NOMO-1 (cell line): ENCODE data around the gene PGM5.
"Not testable (repeated sequence)": the region's sequence is repeated elsewhere in the genome, so short reads cannot be mapped to it uniquely, and the experiment has no call there.

Experiments used
- DNase-seq, 2 experiments: peaks; one replicate each; lab custom pipeline; 2025; ENCODE audit not compliant: unreplicated experiment in 2 of 2; lab: John Stamatoyannopoulos, UW

The PGM5 gene

DNA sequence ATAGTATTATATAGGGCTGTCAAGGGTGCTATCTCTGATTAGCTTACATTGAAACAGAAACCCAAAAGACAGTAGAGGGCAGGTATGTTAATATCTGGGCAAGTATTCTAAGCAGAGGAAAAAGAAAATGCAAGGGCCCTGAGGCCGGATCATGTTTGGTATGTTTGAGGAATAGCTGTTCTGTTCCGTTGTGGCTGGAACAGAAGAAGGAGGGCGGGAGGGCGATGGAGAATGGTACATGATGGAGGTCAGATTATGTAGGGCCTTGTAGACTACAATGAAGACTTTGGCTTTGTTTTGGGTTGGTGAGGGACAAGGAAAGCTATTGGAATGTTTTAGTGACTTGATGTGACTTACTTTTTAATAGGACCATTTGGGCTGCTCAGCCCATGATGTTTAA, 19.4 kb downstream of the PGM5 start:
- DNase-seq = not testable (repeated sequence)

DNA sequence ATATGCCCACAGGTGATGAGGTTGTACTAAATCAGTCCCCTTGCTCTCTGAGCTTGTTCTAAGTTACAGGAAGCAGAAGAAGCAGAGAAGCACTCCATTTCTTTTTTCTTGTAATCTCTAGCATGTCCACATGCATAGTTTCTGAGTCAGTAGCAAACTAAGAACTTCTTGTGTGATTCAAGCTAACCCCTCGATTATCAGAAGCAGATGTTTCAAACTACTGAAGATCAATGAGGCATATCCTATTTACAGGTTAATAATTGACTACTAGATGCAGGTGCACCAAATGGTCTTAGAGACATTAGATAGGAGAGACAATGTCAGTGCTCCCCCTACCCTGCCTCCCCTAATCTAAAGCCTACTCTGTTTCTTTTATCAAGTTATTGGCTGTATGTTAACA, 21.3 kb downstream of the PGM5 start:
- not testable (repeated sequence) for DNase-seq

DNA sequence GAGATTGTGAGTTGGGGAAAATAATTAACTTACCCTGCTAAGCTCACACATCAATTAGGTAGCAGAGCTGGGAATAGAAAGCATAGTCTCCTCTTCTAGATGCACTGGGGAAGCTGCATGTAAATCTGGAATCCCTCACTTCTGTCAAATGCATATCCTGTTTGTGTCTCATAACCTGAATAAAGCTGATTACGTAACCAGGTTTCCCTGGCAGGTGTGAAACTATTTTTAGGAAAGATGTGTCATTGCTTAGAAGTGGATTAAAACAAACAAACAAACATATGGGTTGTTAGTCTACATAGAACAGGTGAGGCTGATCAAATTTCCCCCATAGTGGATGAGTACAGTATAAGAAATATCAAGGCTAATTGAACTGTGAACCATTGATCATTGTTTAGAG, 27.5 kb downstream of the PGM5 start:
- DNase-seq = not testable (repeated sequence)

DNA sequence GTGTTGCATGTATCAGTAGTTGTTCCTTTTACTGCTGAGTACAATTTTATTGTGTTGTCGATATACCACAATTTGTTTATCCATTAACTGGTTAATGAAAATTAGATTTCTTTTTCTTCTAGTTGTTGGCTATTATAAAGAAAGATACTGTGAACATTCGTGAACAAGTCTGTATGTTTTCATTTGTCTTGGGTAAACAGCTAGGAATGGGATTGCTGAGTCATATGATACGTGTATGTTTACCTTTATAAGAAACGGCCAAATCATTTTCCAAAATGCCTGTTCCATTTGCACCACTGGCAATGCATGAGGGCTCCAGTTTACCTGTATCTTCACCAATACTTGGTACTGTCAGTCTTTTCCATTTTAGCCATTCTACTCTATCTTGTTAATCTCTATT, 33.1 kb downstream of the PGM5 start:
- not testable (repeated sequence) for DNase-seq

DNA sequence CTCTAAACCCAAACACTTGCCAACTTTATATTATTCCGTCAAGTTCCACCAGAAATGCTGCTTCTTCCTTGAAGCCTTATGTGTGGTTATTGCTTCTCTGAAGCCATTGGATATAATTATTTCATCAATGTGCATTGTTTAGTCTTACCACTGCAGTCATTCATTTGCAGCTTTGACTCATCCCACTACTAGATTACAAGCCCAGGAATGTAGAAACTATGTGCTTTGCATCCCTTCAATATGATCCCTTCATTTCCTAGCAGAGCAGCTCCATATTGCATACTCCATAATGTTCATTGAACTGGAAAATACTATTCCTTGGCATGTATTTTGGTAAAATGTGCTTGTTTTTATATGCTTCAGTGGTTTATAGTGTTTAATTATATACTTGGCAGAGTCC, 34.3 kb downstream of the PGM5 start:
- not testable (repeated sequence) for DNase-seq

DNA sequence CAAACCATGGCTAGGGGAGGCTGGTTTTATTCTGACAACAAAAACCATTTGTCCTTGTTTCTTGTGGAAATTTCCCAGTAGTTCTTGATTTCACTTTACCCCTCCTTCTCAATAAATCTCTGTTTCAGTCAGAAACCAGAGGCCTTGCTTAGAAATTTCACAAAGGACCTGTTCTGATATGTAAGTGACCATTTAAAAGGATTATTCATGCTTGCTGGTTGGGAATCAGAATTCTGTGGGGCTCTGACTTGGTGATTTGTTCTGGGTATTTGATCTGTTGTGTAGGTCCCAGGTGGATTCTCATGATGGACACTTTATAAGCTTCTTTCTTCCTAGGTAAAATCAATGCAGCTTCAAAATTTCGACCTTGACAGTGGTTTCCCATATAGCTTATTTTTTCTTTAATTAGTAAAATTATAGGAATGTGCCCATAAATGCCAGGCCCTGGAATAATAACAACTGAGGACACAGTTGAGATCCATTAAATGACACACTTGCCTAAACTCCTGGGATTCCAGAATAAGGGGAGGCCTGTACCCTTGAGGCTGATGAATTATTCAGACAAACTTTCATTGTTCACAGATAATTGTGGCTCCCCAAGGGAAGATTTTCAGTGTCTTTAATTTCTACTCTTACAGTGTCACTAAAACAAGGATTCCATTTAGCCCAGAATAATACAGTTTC, 40.1 kb downstream of the PGM5 start:
- not testable (repeated sequence) for DNase-seq

DNA sequence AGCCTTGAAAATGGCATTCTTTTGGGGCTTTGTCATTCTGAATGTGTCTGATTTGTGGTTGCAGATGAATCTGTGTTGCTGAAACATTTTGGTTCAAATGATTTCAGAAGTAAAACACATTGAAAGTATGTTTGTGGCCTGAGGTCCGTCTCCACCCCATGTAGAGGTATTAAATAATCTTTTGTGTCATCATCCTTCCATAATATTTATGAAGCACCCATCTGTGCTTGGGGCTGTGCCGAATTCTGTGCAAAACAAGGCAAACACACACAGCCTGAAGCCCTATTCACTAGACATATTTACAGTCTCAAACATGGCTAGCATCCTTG, 40.6 kb downstream of the PGM5 start:
- not testable (repeated sequence) for DNase-seq

DNA sequence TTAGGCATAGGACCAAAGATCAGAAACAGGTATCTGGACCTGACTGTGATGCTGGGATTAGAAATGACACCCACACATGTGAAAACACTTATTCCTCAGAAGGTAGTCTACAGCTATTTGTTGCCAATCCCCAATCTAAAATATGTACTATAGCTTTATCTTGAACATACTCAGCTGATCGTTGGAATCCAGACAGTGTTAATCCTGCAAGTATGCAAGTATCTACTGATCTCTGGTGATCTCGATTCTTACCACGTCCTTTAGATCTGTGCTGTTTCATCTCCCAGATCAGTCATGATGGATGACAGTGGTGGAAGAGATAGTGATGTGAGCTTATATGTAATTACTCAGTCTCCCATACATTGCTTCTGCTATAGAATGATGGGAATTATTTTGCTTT, 41.4 kb downstream of the PGM5 start:
- not testable (repeated sequence) for DNase-seq

DNA sequence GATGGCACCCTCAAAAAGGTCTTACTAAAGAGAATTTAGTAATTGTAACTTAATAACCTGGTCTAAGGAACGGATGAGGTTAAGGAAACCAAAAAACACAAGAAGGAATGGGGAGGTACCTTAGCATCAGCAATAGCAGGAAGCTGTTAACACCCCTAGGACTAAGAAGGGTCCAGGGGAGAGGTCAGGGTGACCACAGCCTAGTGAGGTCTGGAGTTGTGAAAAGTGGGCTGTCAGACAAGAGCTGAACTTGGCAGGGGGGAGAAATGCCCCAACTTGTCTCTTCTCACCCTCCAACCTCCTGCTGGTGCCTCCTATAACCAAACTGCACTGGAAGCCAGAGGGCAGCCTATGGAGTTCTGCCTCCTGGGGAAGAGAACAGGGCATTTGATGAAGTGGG, 41.9 kb downstream of the PGM5 start:
- DNase-seq = not testable (repeated sequence)

DNA sequence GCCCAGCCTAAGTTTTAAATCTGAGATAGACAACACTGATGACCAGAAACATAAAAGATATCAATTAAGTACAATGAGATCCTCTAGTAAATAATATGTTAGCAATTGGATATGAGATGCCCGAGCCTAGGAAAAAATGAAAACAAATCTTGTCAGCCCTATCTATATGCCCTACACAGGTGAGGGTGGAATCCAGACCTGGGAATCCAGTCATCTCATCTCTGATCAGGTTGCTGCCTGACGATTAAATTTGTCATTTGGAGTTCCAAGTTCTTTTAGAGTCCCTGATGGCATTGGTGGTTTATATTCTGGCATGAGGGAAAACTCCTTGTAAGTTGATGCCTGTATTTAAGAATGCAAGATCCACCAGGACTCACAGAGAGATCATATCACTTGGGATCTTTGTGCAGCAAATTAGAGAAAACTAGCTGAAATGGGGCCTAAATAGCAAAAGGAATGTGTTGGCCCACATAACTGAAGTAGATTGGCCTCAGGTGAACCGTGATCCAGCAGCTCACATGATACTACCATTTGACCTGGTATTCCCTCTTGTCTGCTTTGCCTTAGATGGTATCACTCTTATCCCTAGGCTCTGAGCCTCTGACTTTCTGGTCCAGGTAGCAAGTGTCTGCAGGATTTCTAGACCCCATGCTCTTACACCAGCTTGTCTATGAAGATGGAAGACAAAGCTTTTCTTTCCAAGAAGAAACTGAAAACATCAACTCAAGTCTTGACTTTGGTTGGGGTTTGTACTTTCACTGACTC, 48.2 kb downstream of the PGM5 start:
- DNase-seq = not testable (repeated sequence)

DNA sequence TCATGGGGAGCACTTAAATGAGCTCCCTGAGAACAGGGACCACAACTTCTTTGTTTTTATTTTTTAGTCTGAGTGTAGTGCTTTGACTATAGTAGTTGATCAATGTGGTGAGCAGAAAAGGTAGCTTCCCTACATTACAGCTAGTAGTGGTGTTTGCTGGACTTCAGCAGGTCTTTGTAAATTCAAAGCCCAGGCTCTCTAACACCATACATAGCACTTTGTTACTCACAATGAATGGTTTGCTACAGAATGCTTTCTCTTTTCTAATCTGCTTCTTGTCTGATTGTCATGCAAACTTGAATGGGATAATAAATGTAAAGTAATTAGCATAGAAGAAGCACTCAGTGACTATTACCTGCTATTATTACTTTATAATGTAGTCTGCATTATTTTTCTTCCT, 55.5 kb downstream of the PGM5 start:
- not testable (repeated sequence) for DNase-seq

DNA sequence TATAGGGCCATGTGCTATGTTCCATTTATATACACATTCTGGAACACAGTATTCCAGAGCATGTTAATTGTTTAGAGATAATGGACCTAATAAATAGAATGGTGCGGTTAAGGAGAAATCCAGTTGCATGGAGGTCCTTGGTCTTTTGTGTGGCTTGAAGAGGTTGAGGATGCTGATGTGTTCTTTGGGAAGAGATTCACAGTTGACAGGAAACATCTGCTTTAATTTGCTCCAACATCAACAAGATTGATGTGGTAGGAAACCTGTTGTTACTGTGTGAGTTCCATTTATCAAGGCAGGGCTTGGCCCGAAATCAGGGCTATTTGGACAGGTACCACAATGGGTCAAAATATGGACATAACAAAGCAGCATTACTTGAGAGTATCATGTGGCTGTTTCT, 56.3 kb downstream of the PGM5 start:
- not testable (repeated sequence) for DNase-seq

DNA sequence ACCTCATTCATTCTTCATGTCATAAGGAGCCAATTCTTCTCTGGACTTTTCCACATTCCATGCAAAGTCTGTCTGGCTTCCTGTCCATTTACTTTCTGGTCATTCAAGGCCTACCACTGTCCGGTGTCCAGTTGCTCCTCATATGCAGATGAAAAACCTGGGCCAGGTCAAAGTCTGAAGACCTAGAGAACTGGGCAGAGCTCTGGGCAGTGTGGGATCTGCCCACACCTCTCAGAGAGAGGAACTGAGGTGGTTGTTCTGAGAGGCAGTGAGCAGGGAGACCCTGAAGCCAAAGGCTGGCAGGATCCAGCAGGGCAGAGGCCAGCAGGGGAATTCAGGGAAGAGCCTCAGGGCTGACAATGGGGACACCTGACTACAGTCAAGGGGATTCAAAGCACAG, 58.7 kb downstream of the PGM5 start:
- DNase-seq = not testable (repeated sequence)

DNA sequence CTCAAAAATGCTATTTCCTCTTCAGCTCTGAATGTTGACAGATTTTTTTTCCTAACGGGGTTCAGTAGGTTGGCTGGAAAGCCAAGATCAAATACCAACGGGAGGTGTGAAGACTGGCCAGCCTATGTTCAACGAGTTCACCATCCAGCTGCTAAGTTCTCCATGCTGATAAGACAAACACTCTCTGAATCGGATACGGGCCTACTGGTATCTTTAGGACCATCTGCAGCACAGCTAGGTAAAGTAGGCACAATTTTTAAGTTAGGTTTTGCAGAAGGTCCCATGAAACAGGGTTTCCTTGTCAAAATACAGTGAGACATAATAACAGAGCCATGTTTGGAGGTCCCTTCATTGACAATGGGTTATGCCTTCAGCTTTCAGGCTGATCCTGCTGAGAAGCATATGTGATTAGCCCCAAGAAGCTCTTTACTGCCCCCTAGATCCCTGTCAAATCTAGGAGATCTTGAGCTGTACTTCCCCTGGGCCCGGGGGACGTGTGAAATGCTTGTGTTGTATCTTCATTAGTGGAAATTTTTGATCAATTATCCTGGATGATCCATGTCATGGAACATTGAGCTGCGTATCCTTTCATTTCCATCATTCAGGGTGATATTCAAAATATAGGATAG, 60.6 kb downstream of the PGM5 start:
- DNase-seq = no peak

DNA sequence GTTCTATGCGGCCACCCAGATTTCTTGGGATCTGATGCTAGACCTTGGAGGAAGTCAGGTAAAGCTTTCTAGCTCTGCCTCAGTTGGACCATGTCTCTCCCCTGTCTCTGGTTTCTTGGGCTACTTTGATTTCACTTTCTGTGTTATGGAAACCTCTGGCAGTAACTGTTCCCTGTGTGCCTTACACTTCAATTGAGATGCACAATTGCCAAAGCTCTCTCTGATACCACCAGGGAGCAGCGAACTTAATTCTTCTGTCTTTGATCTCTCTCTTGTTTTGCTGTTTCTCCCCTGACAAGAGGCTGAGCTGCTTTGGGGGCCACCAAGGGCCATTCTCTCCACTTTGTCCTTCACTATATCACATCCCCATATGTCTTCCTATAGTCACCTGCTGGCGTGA, 61.4 kb downstream of the PGM5 start:
- no peak for DNase-seq

DNA sequence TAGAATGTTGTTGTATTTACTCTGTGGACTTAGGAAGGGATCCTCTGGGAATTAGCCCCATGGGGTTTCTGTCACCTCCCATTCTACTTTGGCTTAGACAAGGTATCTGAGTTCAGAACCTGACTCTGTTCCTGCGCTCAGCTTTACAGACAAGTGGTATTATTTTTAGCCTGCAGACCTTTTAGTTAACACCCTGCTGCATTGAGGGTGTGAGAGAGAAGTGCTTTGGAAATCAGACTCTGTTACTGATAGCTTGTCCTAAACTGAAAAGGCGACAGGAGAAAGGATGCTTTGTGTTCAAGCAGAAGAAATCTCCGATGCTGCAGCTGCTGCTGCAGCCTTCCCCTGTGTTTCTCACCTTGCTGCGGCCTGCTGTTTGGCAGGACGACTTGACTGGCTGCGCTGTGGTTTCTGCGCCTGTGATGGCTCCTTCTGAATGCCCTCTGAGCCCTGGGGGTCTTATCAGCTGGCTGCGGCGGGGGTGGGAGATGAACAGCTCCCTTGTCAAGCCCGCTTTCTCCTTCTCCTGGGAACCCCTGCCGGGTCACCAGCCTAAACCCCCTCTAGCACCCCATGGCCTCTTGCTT, 61.9 kb downstream of the PGM5 start:
- DNase-seq = no peak

DNA sequence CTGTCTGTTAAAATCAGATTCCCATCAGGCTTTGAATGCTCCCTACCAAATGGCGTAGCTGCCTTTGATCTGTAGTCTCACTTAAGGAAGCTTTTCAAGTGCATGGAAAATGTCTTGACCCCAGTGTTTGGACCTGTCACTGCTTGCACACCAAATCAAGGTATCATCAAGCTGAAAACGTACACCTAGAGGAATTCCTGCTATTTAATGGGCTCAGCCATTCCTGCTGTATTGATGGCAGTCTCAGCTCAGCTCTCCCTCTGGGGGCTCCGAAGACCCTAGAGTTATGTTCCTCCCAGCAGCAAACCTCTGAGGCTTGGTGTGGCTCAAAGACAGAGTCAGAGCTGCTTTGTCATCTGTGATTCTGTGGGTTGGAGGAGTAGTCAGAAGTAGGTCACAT, 63.5 kb downstream of the PGM5 start:
- no peak for DNase-seq

DNA sequence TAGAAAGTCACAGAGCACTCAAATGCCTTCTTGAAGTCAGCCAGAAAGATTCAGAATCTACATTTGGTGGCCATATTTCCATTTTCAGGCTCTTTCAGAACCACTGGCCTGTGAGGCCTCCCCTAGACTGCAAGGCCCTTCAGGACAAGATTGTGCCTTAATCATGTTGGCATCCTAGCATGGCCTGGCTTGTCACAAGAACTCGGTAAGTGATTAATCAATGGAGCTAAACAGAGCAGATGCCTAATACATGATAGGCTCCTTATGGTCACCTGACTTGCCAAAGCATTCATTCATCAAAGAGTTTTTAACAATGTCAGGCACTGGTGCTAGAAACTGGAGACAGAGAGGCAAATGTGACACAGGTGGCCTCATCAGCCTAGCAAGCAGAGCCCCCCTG, 70.3 kb downstream of the PGM5 start:
- no peak for DNase-seq

DNA sequence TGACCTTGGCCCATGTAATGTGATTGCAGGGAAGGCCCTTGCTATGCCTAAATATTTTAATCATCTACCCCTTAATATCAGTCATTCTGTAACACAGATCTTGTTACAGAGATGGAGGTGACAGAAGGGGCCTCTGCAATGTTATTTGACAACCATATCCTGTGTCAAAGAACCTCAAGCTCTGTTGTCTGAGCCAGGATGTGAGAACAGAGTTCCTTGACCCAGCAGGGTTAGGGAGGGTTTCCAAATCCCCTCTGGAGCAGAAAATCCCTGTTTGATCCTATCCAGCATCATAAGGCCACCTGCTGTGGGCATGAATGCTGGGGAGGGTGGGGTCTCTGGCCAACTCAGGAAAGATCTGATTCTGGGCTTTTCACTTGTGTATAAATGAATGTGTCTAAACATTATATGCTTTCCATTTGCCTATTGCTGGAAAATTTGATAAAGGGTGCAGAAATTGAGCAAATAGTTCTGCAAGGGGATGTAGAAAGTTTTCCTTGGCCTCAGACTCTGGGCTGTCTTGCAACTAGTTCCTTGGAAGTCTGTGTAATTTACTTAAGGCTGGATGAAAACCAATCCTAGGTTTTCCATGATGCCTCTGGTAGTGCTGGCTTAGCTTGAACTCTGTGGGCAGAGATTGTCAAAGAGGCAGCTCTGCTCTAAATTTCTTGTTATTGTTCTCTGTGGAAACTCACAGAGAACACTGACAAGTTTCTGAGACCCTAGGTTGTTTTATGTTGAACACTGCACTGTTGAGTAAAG, 71.0 kb downstream of the PGM5 start:
- DNase-seq = no peak

DNA sequence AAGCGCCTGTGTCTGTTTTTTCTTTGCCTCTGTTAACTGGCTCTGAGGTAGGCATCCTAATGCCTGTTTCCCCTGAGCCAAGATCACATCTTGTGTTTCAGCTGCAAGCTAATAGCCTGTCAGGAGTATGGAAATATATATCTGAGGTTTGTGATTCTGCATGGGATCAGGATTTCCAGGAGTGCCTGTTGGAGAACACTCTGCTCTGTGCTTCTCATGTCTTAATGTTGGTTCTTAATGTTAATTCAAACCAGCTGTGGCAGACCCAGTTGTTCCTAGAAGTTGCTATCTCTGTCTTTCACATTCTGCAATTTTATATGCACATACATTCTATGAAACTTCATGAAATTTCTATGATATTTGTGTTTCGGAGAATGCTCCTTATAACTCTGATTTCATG, 72.1 kb downstream of the PGM5 start:
- no peak for DNase-seq

DNA sequence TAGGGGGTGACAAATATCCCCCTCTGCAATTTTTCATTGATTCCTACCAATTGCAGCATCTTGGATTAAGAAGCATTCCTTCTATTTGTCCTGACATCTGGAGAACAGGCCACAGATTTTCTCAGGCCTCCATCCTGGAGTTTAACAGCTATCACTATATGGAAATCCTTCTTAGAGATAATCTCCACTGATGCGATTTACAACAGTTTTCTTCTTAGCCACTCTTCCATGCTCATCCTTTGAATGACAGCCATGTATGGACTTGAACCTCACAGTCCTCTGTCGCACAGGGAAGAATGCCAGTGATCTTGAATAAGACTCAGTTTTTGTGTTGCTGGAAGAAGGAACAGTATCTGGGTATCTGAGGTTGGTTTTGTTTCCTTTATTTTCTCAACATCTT, 73.2 kb downstream of the PGM5 start:
- DNase-seq = no peak
